Stimulated activated CD4-positive, alpha-beta T cell treated with anti-CD3 and anti-CD28 coated beads, Interleukin-12 subunit alpha, Interleukin-12 subunit beta, amount 100 ng/mL, for 48 hours (primary cell): ENCODE measurements around the gene SCAMP5.

Experiments used
- DNase-seq, 3 donors: peaks; one replicate each; pipeline ENCODE4 v3.0.0-alpha.2; 2020; ENCODE audit warnings: low read depth in 2 of 3, low spot score in 1 of 3

The SCAMP5 gene

DNA sequence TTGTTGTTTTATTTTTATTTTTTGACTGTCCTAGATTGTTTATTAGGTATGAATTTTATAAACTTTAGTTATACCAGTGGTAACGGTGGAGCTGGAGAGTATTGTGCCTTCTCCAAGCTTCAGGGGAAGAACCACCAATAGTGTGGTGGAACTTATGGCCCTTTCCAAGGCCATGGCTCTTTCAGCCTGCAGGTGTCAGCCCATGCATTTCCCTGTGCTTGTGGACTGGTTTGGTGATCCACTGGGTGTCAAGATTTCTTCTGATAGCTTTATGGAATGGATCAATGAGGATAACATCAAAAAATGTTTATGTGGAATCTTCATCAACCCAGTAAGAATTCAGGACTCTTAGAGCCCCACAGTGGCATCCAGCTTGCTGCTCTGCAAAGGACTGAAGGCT, 19.2 kb upstream of the SCAMP5 start:
- DNase-seq = no peak

GRCh38 chr15:74977599-74977998, 17.8 kb upstream of the SCAMP5 start:
- DNase-seq = no peak

DNA sequence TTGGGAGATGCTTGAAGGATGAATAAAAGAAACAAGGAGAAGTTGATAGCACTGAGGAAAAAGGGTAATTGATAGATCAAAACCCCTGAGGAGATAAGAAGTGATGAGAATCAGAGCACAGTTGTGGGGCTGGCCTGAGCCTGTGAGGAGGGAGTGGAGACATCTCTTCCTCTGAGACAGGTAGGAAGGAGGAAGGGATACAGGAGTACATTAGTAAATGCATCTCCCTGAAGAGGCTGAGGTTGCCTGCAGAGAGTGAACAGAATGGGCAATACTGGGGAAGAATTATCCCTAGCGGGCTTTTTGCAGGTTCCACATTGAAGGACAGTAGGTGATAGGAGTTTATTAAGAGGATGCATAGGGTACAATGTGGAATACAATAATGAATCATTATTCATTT, 17.3 kb upstream of the SCAMP5 start:
- DNase-seq = no peak

GRCh38 chr15:74978503-74978902, 16.9 kb upstream of the SCAMP5 start:
- DNase-seq = peak; percentile 28 to 59 (median 38)

- no peak for DNase-seq
Measured at GRCh38 chr15:74982183-74982582, 13.2 kb upstream of the SCAMP5 start.

GRCh38 chr15:74983725-74984231, 11.6 kb upstream of the SCAMP5 start:
- DNase-seq = peak; percentile 43 to 67 (median 62)

GRCh38 chr15:74988007-74988800, 7.2 kb upstream of the SCAMP5 start:
- no peak for DNase-seq

- DNase-seq = no peak
Measured at GRCh38 chr15:74989527-74989926, 5.8 kb upstream of the SCAMP5 start.

- DNase-seq = no peak
Measured at GRCh38 chr15:74992619-74993018, 2.7 kb upstream of the SCAMP5 start.

- no peak for DNase-seq
Measured at GRCh38 chr15:74994236-74994635, 1.1 kb upstream of the SCAMP5 start.

DNA sequence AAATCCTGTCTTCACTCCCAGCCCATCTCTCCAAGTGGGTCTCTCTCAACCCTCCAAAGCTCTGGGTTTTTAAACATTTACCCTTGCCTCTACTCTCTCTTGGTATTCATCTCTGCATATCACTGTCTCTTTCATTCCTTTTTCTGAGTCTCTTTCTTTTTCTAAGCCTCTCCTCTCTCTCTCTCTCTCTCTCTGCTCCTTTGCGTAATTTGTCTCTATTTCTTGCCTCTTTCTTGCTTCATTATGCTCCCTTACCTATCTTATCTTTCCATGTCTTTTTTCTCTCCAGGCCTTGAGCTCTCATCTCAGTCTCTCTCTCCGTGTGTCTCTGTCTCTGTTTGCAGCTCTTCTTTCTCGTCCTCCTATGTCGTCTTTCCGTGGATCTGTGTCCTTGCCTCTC, 678 bp upstream of the SCAMP5 start:
- no peak for DNase-seq

GRCh38 chr15:74995779-74996765, 709 bp downstream of the SCAMP5 start:
- no peak for DNase-seq

GRCh38 chr15:74997141-74997540, 1.8 kb downstream of the SCAMP5 start:
- no peak for DNase-seq

- DNase-seq = no peak
Measured at GRCh38 chr15:74997543-74997942, 2.2 kb downstream of the SCAMP5 start.

DNA sequence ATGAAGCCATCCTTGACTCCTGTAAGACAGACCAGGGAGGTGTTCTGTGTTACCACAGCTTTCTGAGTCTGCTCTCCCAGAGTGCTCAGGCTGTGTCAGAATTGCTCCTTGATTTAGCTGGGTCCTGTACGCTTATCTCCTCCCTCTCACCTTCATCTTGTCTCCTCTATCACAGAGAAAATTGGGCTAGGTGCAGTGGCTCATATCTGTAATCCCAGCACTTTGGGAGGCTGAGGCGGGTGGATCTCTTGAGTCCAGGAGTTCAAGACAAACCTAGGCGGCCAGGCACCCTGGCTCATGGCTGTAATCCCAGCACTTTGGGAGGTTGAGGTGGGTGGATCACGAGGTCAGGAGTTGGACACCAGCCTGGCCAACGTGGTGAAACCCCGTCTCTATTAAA, 5.9 kb downstream of the SCAMP5 start:
- no peak for DNase-seq

- no peak for DNase-seq
Measured at GRCh38 chr15:75002398-75002797, 7.0 kb downstream of the SCAMP5 start.

- DNase-seq = no peak
Measured at GRCh38 chr15:75007216-75007615, 11.9 kb downstream of the SCAMP5 start.

- DNase-seq = no peak
Measured at GRCh38 chr15:75008221-75008625, 12.9 kb downstream of the SCAMP5 start.

GRCh38 chr15:75008629-75009326, 13.4 kb downstream of the SCAMP5 start:
- DNase-seq = no peak

DNA sequence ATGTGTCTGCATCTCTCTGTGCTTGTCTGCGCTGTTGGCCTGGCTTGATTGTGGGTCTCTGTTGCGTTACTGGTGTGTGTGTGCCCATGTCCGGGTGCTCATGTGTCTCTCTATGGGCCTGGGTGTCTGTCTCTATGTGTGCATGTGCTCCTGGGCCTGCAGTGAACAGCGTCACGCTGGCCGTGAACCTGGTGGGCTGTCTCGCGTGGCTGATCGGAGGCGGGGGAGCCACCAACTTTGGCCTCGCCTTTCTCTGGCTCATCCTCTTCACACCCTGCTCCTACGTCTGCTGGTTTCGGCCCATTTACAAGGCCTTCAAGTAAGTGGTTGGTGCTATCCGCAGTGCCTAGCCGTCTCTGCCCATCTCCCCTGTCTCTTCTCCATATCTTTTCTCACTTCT, 21.1 kb downstream of the SCAMP5 start:
- DNase-seq = no peak

- no peak for DNase-seq
Measured at GRCh38 chr15:75019916-75020315, 24.6 kb downstream of the SCAMP5 start.
